Nucleus accumbens (tissue), 56 donors: ENCODE results near the gene ASCC2.

Experiments used
- DNase-seq, 56 donors: peaks; one replicate each; lab custom pipeline; 2025; lab: John Stamatoyannopoulos, UW

The ASCC2 gene

DNA sequence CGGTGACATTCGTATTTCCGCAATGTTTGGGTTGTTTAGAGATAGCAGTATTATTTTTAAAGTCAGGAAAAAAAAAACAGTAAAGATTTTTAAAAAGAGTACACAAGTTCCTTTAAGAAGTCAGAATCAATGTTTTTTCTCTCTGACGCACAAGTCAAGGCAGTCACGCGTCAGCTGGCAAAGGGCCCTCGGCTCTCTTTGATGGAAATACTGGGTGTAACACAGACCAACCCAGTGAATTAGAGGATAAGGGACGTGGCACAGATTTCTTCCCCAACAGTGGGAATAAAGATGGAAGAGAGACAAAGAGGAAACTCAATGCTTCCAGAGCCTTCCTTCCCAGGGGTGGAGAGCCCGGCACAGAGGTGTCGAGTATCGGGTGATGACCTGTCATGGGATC is 13.4 kb downstream of the ASCC2 start:
- DNase-seq, result no peak

DNA sequence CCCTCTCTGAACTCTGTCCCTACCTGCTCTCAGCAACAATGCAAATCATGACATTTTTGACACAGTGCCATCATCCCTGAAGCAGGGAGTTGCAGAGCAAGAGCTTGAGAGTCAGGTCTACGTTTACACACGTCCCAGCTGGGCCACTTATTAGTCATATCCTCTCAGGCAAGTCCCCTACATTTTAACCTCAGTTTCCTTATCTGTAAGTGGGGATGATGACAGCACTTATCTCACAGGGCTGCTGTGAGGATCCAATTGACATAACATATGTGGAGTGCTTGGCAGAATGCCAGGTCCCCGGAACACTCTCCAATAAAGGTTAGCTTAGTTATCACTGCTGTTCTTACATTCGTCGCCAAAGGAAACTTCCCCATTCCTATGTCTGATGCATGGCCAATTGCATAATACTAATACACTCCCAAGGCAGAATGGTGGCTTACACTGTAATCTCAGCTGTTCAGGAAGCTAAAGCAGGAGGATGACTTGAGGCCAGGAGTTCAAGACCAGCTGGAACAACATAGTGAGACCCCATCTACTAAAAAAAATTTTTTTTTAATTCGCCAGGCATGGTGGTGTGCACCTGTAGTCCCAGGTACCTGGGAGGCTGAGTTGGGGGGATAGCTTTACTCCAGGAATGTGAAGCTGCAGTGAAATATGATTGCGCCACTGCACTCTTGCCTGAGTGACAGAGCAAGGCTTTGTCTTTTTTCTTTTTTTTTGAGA is 16.6 kb downstream of the ASCC2 start:
- peak in 8 of 56 donors; percentile 5 to 27 (median 20) for DNase-seq

DNA sequence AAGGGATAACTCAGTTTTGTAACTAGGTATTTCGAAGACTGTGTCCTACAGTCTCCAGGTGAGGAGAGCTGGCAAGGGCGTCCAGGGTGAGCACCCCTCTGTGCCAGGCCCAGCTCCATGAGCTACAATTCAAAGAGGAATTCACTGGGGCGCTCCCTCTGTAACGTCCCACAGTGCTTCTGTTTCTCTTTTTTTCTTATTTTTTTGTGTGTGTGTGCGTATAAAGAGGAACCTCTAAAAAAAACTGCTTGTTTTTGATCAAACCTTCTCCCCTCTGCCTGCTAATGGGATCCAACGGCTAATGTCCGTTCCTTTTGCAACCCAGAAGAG is 17.1 kb downstream of the ASCC2 start:
- DNase-seq, result no peak

DNA sequence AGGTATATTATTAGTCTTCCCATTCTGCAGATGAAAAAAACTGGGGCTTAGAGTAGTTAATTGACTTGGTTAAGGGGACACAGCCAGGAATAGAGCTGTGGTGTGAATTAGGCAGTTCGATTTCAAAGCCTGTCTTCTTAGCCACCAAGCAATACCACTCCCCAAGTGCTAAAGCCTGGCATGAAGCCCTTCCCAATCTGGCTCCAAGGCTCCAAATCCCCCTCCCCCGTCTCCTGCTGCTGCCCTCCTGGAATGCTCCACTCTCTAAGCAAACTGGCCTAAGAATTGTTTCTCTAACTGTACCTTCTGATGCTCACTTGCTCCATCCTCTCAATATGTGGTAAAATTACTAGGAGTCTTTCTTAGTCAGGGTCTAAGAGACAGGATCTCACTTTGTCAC is 18.6 kb downstream of the ASCC2 start:
- DNase-seq, result no peak

DNA sequence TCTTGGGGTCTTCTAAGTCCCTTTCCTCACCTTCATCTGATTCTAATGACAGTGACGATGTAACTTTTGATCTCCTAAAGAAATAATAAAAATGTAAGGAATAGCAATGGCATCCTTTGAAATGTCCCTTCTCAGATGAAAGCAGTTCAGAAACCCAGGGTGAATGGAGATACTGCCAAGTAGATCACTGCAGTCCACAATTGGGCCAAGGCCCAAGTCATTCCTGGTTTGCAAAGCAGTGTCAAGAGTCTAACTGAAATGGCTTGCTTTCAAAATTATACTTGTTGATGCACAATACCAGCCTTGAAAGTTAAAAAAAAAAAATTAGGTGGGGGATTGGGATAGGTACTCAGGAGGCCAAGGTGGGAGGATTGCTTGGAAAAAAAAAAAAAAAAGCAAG is 20.4 kb downstream of the ASCC2 start:
- no peak for DNase-seq

DNA sequence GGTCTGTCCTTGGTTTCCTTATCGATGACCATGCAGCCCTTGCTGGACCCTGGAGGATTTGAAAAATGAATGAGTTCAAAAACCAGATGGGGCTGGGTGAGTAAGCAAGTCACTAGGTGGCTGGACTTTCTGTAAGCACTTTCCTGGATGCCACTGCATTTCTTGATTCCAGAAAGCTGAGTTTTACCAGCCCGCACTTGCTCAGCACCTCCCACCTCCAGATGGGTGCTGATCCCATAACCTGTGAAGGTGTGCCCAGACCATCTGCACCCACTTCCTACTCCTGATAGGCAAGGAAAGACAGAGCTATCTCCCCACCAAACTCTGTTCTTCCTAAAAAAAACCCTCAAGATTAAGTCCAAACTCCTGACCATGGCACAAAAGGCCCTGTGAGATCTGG is 21.1 kb downstream of the ASCC2 start:
- DNase-seq, result no peak

DNA sequence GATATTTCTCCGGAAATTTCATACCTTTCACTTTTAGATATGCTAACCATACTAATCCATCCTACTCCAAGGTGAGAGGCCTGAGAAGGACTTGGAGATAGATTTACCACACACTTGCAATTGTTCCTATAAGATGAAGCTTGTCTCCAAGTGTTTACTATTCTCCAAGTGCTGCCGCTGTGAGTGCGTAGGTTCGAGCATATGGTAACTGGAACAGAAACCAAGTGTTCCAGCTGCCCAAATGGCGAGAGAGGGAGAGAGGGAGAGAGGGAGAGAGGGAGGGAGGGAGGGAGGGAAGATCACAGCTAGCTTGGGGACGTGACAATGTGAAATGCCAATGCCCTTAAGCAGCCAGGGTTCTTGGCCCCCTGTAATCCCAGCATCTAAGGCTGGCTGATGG is 21.5 kb downstream of the ASCC2 start:
- no peak for DNase-seq

DNA sequence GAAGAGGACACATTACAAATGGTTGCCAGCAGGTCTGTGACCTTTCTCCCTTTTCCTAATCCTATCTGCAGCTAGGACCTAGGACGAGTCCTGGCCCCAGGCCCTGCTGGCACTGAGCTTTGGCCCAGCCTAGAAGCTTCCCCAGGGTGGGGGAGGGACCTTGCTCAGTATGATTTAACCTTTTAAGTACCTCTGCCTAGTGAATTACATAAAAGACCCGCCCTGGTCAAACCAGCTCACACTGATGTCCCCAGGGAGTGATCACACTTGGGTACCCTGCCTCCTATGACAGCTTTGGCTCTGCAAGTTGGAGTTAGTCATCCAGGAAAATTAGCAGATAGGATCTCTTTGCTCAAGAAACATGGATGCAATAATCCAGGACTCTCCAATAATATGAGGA is 21.9 kb downstream of the ASCC2 start:
- DNase-seq, result peak in 3 of 56 donors; percentile 5 to 11 (median 7)

DNA sequence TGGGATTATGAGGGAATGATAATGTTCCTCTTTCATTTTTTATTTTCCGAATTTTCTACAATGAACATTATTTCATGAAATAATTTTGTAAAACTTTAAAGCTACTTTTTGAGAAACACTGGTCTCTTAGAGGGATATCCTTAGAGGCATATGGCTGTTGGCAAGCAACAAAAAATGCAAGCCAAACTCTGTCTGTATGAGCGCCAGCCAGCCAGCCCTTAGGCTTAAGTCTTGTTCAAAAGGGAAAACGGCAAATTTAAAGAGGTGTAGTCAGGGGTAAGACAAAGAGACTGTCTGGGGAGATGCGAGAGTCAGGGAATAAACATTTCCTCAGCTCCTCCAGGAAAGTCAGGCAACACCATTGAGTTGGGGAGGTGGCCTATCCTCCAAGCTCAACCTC is 22.5 kb downstream of the ASCC2 start:
- DNase-seq, result no peak

DNA sequence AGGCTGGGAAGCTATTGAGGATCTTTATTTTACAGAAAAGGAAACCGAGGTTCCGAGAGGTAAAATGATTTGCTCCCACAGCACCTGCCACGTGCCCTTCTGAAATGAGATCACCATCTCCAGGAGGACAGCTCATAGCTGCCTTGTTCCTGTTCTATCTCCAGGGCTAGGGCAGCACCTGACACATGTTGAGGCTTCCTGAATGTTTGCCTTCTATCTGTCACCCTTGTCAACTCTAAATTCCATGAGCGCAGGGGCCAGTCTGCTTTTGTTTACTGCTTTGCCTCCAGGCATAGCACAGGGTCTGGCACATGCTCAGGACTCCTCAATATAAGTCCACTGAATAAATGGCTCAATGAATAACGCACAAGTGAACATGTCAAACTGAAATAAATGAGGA is 24.1 kb downstream of the ASCC2 start:
- no peak for DNase-seq

DNA sequence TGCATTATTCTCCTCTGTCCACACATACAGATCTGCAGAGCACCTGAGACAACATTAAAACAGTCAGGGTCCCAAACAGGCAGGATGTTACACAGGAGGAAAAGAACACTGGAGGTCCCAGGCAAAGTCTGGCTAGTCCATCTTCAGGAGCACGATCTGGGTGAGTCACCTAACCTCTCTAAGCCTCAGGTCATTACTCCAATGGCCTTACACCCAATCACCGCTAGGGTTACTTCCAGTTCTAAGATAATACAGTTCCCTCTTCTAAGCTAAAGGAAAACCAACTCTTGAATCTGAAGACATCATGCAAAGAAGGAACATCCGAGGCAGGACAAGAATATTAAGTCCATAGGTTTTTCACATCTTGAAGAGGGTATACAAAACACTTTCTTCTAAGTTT is 24.5 kb downstream of the ASCC2 start:
- DNase-seq, result no peak

DNA sequence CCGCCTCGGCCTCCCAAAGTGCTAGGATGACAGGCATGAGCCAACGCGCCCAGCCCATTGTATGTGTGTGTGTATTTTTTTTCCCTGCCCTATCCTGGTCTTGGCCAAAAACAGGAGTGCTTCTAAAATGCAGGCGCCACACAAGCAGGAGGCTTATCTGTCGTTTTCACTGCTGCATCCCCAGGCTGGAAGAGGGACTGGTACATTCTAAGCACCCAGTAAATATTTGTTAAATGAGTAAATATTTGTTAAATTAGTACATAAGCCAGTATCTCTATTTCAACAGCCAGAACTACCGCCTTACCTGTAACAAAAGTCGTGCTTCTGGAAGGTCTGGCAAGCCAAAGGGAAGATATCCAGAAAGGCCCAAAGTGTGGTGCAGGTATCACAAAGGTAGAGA is 24.9 kb downstream of the ASCC2 start:
- DNase-seq, result no peak

DNA sequence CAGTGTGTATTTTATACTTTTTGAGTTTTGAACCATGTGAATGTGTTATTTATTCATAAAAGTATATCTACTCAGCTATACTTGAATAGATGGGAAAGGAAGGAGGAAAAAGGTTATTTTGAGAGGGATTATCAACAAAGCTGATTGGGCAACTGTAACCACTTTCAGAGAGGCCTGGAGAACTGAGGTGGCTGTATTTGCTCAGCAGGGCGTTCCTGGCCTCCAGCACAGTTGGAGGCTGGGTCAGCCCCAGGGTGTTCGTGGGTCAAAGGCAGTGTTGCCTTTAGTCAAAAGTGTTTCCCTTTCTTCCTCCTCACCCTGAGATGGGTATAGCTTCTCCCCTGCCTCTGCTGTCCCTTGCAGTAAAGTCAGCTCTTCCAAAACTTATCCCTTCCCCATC is 26.7 kb downstream of the ASCC2 start:
- DNase-seq, result no peak

DNA sequence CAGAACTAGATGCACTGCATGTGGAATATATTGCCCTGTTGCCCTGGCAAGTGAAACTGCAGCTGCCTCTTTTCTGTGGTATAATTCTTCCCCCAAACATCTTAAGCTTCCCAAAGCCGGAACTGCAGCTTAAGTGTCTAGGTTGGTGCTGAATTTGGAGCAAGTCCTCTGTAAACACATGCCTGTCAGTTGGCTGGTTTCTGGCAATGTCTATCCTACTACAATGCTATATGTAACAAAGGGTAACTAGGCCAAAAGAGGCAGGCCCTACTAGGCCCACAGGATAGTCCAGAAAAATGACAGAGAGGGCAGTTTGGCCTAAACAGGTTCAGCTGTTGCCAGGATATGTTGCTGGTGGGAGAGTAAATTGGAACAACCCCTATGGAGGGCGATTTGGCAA is 27.9 kb downstream of the ASCC2 start:
- DNase-seq, result no peak

DNA sequence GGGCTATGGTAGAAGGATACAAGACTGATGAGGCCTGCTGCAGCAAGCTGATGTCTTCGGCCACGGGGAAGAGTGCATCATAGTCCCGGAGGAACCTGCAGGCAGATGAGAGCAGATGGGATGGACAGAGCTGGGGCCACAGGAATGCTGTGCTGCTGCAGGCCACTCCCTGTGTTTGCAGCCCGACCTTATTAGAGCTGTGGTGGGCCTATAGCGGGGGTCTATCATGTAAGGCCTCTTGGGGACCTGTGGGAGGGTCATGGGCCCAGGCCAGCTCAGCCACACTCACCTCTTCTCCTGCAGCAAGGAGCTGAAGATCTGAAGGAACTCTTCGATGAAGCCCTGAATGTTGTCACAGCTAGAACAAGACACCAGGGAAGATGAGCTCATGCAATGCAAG is 31.9 kb downstream of the ASCC2 start:
- no peak for DNase-seq

DNA sequence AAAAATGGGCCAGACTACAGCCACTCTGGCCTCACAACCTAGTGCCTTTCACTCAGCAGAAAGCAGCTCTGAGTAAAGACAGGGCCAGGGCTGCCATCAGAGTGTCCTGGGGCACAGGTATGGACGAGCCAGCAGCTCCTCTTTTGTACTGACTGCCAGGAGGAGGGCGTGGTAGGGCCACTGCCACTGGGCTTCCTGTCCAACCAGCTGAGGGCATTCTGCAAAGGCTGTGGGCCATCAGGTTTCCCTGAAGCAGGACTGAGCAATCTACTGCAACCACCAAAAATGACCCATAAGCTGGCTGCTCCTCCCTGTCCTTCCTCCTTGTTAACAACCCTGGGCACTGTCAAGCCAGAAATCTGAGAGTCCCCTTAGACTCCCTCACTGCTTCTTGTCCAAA is 33.1 kb downstream of the ASCC2 start:
- no peak for DNase-seq

DNA sequence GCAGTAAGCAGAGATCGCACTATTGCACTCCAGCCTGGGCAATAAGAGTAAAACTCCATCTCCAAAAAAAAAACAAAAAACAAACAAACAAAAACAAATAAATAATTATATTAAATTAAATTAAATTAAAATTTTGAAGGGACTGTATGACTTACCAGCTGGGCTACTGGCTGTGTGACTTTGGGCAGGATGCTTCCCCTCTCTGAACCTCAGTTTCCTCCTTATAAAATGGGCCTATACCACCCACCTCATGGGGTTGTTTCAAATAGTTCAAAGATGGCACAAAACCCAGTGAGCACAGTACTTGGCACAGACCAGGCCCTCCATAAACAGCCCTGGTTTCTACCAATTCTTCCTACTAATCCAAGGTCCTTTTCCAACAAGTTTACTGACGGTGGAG is 34.9 kb downstream of the ASCC2 start:
- DNase-seq, result no peak

DNA sequence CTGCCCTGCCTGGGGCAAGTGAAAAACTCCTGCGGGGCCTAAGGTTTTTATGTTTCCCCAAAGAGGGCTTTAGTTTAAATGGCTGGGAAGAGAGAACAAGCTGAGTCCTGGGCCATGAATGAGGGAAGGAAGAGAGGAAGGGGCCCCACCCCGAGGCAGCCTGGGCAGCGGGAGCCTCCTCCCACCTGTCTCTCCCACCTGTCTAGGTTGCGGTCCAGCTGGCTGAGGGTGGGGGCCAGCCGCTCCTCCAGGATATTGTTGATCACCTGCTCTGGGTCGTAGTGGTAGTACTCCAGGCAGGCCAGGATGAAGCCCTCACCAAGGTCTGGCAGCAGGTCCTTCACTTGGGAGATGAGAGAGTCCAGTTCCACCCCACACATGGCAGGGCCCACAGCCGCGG is 36.3 kb downstream of the ASCC2 start:
- DNase-seq, result no peak

DNA sequence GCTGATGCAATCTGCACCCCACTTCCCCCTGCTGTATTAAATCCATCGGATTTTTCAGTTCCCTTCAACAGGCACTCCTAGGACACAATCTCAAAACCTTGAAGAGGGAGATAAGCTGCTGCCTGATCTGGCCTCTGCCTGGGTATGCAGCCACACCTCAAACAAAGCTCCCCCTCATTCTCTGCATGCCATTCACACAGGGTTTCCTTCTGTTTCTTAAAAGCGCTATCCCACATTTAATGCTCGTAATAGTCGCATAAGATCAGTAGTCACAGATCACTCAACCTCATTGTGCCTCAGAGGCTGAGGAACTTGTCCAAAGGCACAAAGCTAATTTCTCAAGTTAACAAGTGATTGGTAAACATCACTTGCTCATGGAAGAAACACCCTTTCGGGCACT is 36.9 kb downstream of the ASCC2 start:
- DNase-seq, result no peak

DNA sequence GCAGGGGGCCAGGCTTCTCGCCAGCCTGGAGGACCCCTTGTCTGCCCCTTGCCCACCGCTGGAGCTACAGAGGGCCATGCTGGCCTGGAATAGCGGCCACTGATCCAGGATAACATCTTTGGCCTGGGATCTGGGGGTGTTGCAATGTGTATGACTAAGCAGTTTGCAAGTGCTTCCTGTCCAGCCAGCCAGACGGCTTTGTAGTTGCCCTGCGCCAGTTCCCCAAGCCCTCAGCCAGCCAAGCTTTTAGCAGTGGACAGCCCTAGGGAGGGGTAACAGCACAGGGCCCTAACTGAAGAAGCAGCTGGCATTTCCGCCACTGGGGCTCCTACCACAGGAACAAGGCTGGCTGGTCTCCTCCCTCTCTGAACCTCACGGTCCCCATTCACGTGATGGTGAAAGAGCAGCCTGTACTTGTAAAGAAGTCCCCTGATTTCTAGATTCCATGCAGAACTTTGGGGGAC is 38.8 kb downstream of the ASCC2 start:
- peak in 50 of 56 donors; percentile 10 to 83 (median 52) for DNase-seq

DNA sequence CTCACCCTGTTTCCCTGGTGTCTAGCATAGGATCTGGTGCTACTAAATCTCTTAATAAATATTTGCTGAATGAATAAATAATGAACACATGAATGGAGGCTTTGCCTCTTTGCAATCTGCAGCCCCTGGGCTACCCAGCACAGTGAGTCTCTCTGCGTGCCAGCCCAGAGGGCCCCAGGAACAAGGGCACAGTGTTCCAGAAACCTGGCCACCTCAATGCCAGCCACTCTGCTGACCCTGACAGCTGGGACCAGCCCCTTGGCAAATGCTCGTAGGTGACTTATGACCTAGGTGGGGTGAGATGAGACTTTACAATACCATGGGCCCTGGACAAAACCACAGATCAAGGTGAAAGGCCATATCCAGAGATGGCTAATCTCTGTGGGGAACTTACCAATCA is 39.3 kb downstream of the ASCC2 start:
- DNase-seq, result peak in 1 of 56 donors; percentile 20

DNA sequence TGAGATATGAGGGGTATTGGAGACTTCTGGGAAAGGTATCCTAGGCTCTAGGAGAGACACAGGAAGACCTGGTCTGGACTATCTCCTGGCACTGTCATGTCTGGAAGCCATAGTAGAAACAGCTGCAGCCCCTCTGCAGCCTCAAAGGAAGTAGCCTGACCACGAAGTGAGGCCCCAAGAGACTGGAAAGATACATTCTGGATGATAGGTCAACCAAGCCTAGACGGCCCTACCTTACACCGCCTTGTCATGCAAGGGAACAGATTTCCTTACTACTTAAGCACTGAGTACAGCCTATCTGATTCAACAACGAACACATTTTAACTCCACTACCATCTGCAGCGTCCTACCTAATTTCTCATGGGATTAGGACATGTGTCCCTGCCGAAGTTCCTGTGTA is 39.8 kb downstream of the ASCC2 start:
- DNase-seq, result no peak

DNA sequence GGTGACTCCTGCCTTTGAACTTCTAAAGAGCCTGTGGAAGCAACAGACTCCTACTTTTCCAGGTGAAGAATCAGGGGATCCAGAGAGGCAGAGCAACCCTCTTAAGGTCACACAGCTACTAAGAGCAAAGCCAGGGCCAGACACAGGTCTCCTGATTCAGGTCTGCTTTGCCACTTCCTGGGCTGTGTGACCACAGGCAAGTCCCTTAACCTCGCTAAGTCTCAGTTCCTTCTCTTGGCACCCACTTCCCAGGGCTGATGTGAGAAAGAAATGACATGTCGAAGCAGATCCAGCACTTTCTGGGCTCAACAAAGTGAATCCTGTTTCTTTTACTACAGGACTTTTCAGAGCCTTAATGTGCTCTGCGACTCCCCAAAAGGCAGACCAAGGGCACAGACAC is 40.7 kb downstream of the ASCC2 start:
- peak in 6 of 56 donors; percentile 7 to 27 (median 12) for DNase-seq
